HEK293 (cell line): ENCODE measurements around the gene POLR1E.

Experiments
- CTCF ChIA-PET: fragments of 350-600 bp; formaldehyde crosslinking; extraction: SDS; loops from one replicate; lab custom pipeline; 2021; ENCODE audit warnings: antibody characterized with exemption; lab: Yijun Ruan, JAX
- POLR2A ChIA-PET: fragments of 300-600 bp; formaldehyde crosslinking; extraction: SDS; loops from one replicate; lab custom pipeline; 2020; ENCODE audit warnings: antibody characterized with exemption, inconsistent platforms; lab: Yijun Ruan, JAX
- H3K27ac ChIP-seq: fragments of 200-500 bp; sonication (Bioruptor generic); 2 replicates; pipeline ENCODE4 v1.5.1; 2014; ENCODE audit warnings: low read depth, low read length, control low read depth, inconsistent platforms; ENCODE audit errors: extremely low read depth
- H3K36me3 ChIP-seq, 2 experiments: fragments of 200-500 bp in 1 of 2; sonication (Bioruptor generic) in 1 of 2; 1 replicate in 1 of 2; 2 replicates in 1 of 2; pipeline ENCODE4 v1.5.1; 2014 to 2017; ENCODE audit warnings: inconsistent platforms in 2 of 2, low read length in 2 of 2; ENCODE audit not compliant: control insufficient read depth in 2 of 2, insufficient read depth in 1 of 2
- H3K4me1 ChIP-seq: fragments of 200-500 bp; sonication (Bioruptor generic); 2 replicates; pipeline ENCODE4 v1.5.1; 2014; ENCODE audit warnings: mild to moderate bottlenecking, low read length, inconsistent platforms; ENCODE audit not compliant: control insufficient read depth, insufficient read depth
- H3K4me3 ChIP-seq: 2 replicates; pipeline ENCODE4 v1.5.1; 2011; ENCODE audit warnings: low read depth, mild to moderate bottlenecking, control low read depth, low read length, moderate library complexity
- H3K9me3 ChIP-seq: fragments of 200-500 bp; sonication (Bioruptor generic); 2 replicates; pipeline ENCODE4 v1.5.1; 2014; ENCODE audit warnings: low read depth, low read length, inconsistent platforms; ENCODE audit not compliant: control insufficient read depth, insufficient read depth
- AEBP2 ChIP-seq: fragments of 450-650 bp; formaldehyde crosslinking; IDR thresholded peaks from 2 replicates; pipeline ENCODE4 v1.5.1; 2016; ENCODE audit warnings: missing biosample characterization, missing genetic modification characterization, borderline replicate concordance
- BCL11A ChIP-seq: fragments of 450-650 bp; formaldehyde crosslinking; IDR thresholded peaks from 2 replicates; pipeline ENCODE4 v1.5.1; 2016; ENCODE audit warnings: low read depth, missing biosample characterization, missing genetic modification characterization
- FEZF1 ChIP-seq: fragments of 450-650 bp; formaldehyde crosslinking; IDR thresholded peaks from 2 replicates; pipeline ENCODE4 v1.5.1; 2016; ENCODE audit warnings: missing biosample characterization, missing genetic modification characterization
- GFI1B ChIP-seq: fragments of 450-650 bp; formaldehyde crosslinking; IDR thresholded peaks from 2 replicates; pipeline ENCODE4 v1.5.1; 2016; ENCODE audit warnings: missing biosample characterization, missing genetic modification characterization
- GLIS2 ChIP-seq: fragments of 450-650 bp; formaldehyde crosslinking; IDR thresholded peaks from 2 replicates; pipeline ENCODE4 v1.5.1; 2016; ENCODE audit warnings: missing biosample characterization, missing genetic modification characterization
- IKZF3 ChIP-seq: fragments of 450-650 bp; IDR thresholded peaks from 2 replicates; pipeline ENCODE4 v1.5.0; 2018; ENCODE audit warnings: missing biosample characterization, mild to moderate bottlenecking, missing genetic modification characterization, moderate library complexity
- KLF16 ChIP-seq: fragments of 450-650 bp; formaldehyde crosslinking; IDR thresholded peaks from 2 replicates; pipeline ENCODE4 v1.5.1; 2017; ENCODE audit warnings: missing biosample characterization, missing genetic modification characterization
- KLF8 ChIP-seq: fragments of 450-650 bp; formaldehyde crosslinking; IDR thresholded peaks from 2 replicates; pipeline ENCODE4 v1.5.1; 2016; ENCODE audit warnings: missing biosample characterization, missing genetic modification characterization
- OSR2 ChIP-seq: fragments of 450-650 bp; formaldehyde crosslinking; IDR thresholded peaks from 2 replicates; pipeline ENCODE4 v1.5.1; 2016; ENCODE audit warnings: missing biosample characterization, missing genetic modification characterization
- SP2 ChIP-seq: fragments of 450-650 bp; formaldehyde crosslinking; IDR thresholded peaks from 2 replicates; pipeline ENCODE4 v1.5.1; 2016; ENCODE audit warnings: missing biosample characterization, missing genetic modification characterization
- SP3 ChIP-seq: fragments of 450-650 bp; formaldehyde crosslinking; IDR thresholded peaks from 2 replicates; pipeline ENCODE4 v1.5.1; 2016; ENCODE audit warnings: missing biosample characterization, missing genetic modification characterization
- ZBTB20 ChIP-seq: fragments of 450-650 bp; formaldehyde crosslinking; IDR thresholded peaks from 2 replicates; pipeline ENCODE4 v1.5.1; 2016; ENCODE audit warnings: missing biosample characterization, missing genetic modification characterization
- ZBTB6 ChIP-seq: fragments of 450-650 bp; formaldehyde crosslinking; IDR thresholded peaks from 2 replicates; pipeline ENCODE4 v1.5.1; 2017; ENCODE audit warnings: missing biosample characterization, missing genetic modification characterization
- ZEB2 ChIP-seq: fragments of 450-650 bp; formaldehyde crosslinking; IDR thresholded peaks from 2 replicates; pipeline ENCODE4 v1.5.1; 2016; ENCODE audit warnings: missing biosample characterization, missing genetic modification characterization
- ZFP41 ChIP-seq: fragments of 450-650 bp; formaldehyde crosslinking; IDR thresholded peaks from 2 replicates; pipeline ENCODE4 v1.5.1; 2016; ENCODE audit warnings: missing biosample characterization, missing genetic modification characterization, borderline replicate concordance
- ZIC2 ChIP-seq: fragments of 450-650 bp; formaldehyde crosslinking; IDR thresholded peaks from 2 replicates; pipeline ENCODE4 v1.5.1; 2016; ENCODE audit warnings: missing biosample characterization, missing genetic modification characterization
- ZNF155 ChIP-seq: fragments of 450-650 bp; formaldehyde crosslinking; IDR thresholded peaks from 2 replicates; pipeline ENCODE4 v1.5.1; 2016; ENCODE audit warnings: missing biosample characterization, missing genetic modification characterization
- ZNF16 ChIP-seq: fragments of 450-650 bp; formaldehyde crosslinking; IDR thresholded peaks from 2 replicates; pipeline ENCODE4 v1.5.1; 2016; ENCODE audit warnings: low read depth, missing biosample characterization, missing genetic modification characterization
- ZNF2 ChIP-seq: fragments of 450-650 bp; formaldehyde crosslinking; IDR thresholded peaks from 2 replicates; pipeline ENCODE4 v1.5.1; 2016; ENCODE audit warnings: missing biosample characterization, missing genetic modification characterization
- ZNF214 ChIP-seq: fragments of 450-650 bp; formaldehyde crosslinking; IDR thresholded peaks from 2 replicates; pipeline ENCODE4 v1.5.1; 2017; ENCODE audit warnings: missing biosample characterization, mild to moderate bottlenecking, missing genetic modification characterization, borderline replicate concordance
- ZNF24 ChIP-seq: fragments of 450-650 bp; formaldehyde crosslinking; IDR thresholded peaks from 2 replicates; pipeline ENCODE4 v1.5.1; 2016; ENCODE audit warnings: missing biosample characterization, missing genetic modification characterization
- ZNF335 ChIP-seq: fragments of 450-650 bp; formaldehyde crosslinking; conservative IDR thresholded peaks from 2 replicates; pipeline ENCODE4 v1.5.1; 2016; ENCODE audit warnings: missing biosample characterization, missing genetic modification characterization
- ZNF366 ChIP-seq: fragments of 450-650 bp; formaldehyde crosslinking; conservative IDR thresholded peaks from 2 replicates; pipeline ENCODE4 v1.5.1; 2016; ENCODE audit warnings: missing biosample characterization, missing genetic modification characterization
- ZNF37A ChIP-seq: fragments of 450-650 bp; IDR thresholded peaks from 2 replicates; pipeline ENCODE4 v1.5.1; 2018; ENCODE audit warnings: missing biosample characterization, missing genetic modification characterization
- ZNF530 ChIP-seq: fragments of 450-650 bp; formaldehyde crosslinking; IDR thresholded peaks from 2 replicates; pipeline ENCODE4 v1.5.1; 2016; ENCODE audit warnings: low read depth, missing biosample characterization, missing genetic modification characterization
- ZNF549 ChIP-seq: fragments of 450-650 bp; IDR thresholded peaks from 2 replicates; pipeline ENCODE4 v1.5.1; 2018; ENCODE audit warnings: missing biosample characterization, missing genetic modification characterization, mild to moderate bottlenecking, inconsistent platforms, moderate library complexity
- ZNF561 ChIP-seq: fragments of 450-650 bp; IDR thresholded peaks from 2 replicates; pipeline ENCODE4 v1.5.1; 2018; ENCODE audit warnings: missing biosample characterization, missing genetic modification characterization, borderline replicate concordance
- ZNF621 ChIP-seq: fragments of 450-650 bp; formaldehyde crosslinking; IDR thresholded peaks from 2 replicates; pipeline ENCODE4 v1.5.1; 2017; ENCODE audit warnings: missing biosample characterization, missing genetic modification characterization
- ZSCAN30 ChIP-seq: fragments of 450-650 bp; IDR thresholded peaks from 2 replicates; pipeline ENCODE4 v1.5.1; 2018; ENCODE audit warnings: missing biosample characterization, mild to moderate bottlenecking, missing genetic modification characterization, moderate library complexity
- TF ChIP-seq, protein P1 (sequence below): fragments of 450-650 bp; formaldehyde crosslinking; IDR thresholded peaks from 2 replicates; pipeline ENCODE4 v1.5.1; 2016; ENCODE audit warnings: missing biosample characterization, missing genetic modification characterization
- TF ChIP-seq, protein P2 (sequence below): fragments of 450-650 bp; formaldehyde crosslinking; optimal IDR thresholded peaks from 2 replicates; pipeline ENCODE3; 2016; ENCODE audit warnings: missing biosample characterization, mild to moderate bottlenecking, missing genetic modification characterization

Gene POLR1E

GRCh38 chr9:37466037-37466709, 19.6 kb upstream of the POLR1E start:
- POLR2A ChIA-PET, result interaction anchor here (0.6 to 3.0 kb wide), 22 partner anchors 10 to 927 kb away, joined by 3 to 39 read pairs (median 6); partner anchors contain the start of genes ALDH1B1, EXOSC3, FBXO10 and GRHPR
- Histone ChIP-seq H3K36me3 (peaks cover 0 to 3% of the 10 kb centered on the region in 2 experiments; a peak in 1 of 3 replicates), H3K4me1 (no peaks in the 10 kb centered on the region), H3K4me3 (peak overlapping the region; percentile 95), H3K27ac (peak overlapping the region; percentile 69), H3K9me3 (no peaks in the 10 kb centered on the region)
- CTCF ChIA-PET, result interaction anchor here (0.6 to 1.0 kb wide), 4 partner anchors 51 to 601 kb away, joined by 3 to 4 read pairs (median 4); no protein-coding TSS in a partner anchor
- TF ChIP-seq ZNF549, result no peak
- TF ChIP-seq ZSCAN30 (tag by site-specific recombination), result peak; percentile 17; the same call in 1 of the 2 replicates
- peak; percentile 22; the same call in 1 of the 2 replicates for TF ChIP-seq KLF8 (tag by site-specific recombination)
- no peak for TF ChIP-seq ZFP41
- no peak for TF ChIP-seq ZNF366 (tag by site-specific recombination)
- TF ChIP-seq SP3 (tag by site-specific recombination), result 0 out of 2 replicates have a peak, but pooled peaks have one; percentile 24
- no peak for TF ChIP-seq ZNF37A (tag by site-specific recombination)
- TF ChIP-seq ZNF530 (tag by site-specific recombination), result no peak
- 0 out of 2 replicates have a peak, but pooled peaks have one; percentile 55 for TF ChIP-seq ZBTB6 (tag by site-specific recombination)
- TF ChIP-seq, protein P1, sequence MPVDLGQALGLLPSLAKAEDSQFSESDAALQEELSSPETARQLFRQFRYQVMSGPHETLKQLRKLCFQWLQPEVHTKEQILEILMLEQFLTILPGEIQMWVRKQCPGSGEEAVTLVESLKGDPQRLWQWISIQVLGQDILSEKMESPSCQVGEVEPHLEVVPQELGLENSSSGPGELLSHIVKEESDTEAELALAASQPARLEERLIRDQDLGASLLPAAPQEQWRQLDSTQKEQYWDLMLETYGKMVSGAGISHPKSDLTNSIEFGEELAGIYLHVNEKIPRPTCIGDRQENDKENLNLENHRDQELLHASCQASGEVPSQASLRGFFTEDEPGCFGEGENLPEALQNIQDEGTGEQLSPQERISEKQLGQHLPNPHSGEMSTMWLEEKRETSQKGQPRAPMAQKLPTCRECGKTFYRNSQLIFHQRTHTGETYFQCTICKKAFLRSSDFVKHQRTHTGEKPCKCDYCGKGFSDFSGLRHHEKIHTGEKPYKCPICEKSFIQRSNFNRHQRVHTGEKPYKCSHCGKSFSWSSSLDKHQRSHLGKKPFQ (tag by site-specific recombination), result 0 out of 2 replicates have a peak, but pooled peaks have one; percentile 15
- no peak for TF ChIP-seq FEZF1
- TF ChIP-seq ZIC2, result peak; percentile 45; the same call in 1 of the 2 replicates
- TF ChIP-seq IKZF3, result peak; percentile 95
- TF ChIP-seq ZNF24 (tag by site-specific recombination), result 0 out of 2 replicates have a peak, but pooled peaks have one; percentile 31
- TF ChIP-seq ZNF2 (tag by site-specific recombination), result 0 out of 2 replicates have a peak, but pooled peaks have one; percentile 13
- TF ChIP-seq ZNF561 (tag by site-specific recombination), result no peak
- no peak for TF ChIP-seq ZNF16
- no peak for TF ChIP-seq ZNF214 (tag by site-specific recombination)
- TF ChIP-seq GLIS2, result 0 out of 2 replicates have a peak, but pooled peaks have one; percentile 34
- TF ChIP-seq KLF16 (tag by site-specific recombination), result no peak; the same call in 1 of the 2 replicates
- TF ChIP-seq ZNF621 (tag by site-specific recombination), result no peak
- 0 out of 2 replicates have a peak, but pooled peaks have one; percentile 19 for TF ChIP-seq BCL11A
- TF ChIP-seq ZNF155 (tag by site-specific recombination), result no peak
- no peak for TF ChIP-seq GFI1B (tag by site-specific recombination)
- TF ChIP-seq OSR2 (tag by site-specific recombination), result no peak
- no peak for TF ChIP-seq AEBP2 (tag by site-specific recombination)
- TF ChIP-seq, protein P2, sequence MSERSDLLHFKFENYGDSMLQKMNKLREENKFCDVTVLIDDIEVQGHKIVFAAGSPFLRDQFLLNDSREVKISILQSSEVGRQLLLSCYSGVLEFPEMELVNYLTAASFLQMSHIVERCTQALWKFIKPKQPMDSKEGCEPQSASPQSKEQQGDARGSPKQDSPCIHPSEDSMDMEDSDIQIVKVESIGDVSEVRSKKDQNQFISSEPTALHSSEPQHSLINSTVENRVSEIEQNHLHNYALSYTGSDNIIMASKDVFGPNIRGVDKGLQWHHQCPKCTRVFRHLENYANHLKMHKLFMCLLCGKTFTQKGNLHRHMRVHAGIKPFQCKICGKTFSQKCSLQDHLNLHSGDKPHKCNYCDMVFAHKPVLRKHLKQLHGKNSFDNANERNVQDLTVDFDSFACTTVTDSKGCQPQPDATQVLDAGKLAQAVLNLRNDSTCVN (tag by site-specific recombination), result peak; percentile 43
- peak; percentile 62; the same call in 1 of the 2 replicates for TF ChIP-seq ZNF335
- peak; percentile 81 for TF ChIP-seq ZBTB20 (tag by site-specific recombination)
- peak; percentile 27; the same call in 1 of the 2 replicates for TF ChIP-seq ZEB2 (tag by site-specific recombination)
- peak; percentile 72 for TF ChIP-seq SP2 (tag by site-specific recombination)
